AG20443 (cell line): ENCODE measurements around the gene LCNL1.

ENCODE experiments used
- DNase-seq: peaks from one replicate; pipeline ENCODE4 v3.0.0; 2012; ENCODE audit warnings: low spot score, mixed read lengths

LCNL1 gene

GRCh38 chr9:136977223-136977622 is 5.6 kb upstream of the LCNL1 start, which contains the start of gene PTGDS:
Gene PTGDS (plus strand): TSS chr9:136977504. CDS start chr9:136977579, 75 bp downstream.
- peak; percentile 65 for DNase-seq

GRCh38 chr9:136977649-136978072 is 5.1 kb upstream of the LCNL1 start:
- no peak for DNase-seq

GRCh38 chr9:136978073-136978864 is 4.5 kb upstream of the LCNL1 start:
- peak; percentile 98 for DNase-seq

GRCh38 chr9:136978865-136979544 is 3.8 kb upstream of the LCNL1 start:
- no peak for DNase-seq

- DNase-seq = no peak
Observed at GRCh38 chr9:136979769-136980587, 2.8 kb upstream of the LCNL1 start.

- DNase-seq = no peak
Observed at GRCh38 chr9:136980669-136981478, 1.9 kb upstream of the LCNL1 start.

- DNase-seq = no peak
Observed at GRCh38 chr9:136981588-136982231, 1.1 kb upstream of the LCNL1 start.

GRCh38 chr9:136983167-136983566 is 374 bp downstream of the LCNL1 start:
- DNase-seq = no peak

- DNase-seq = no peak
Observed at GRCh38 chr9:136983656-136984314, 992 bp downstream of the LCNL1 start.

GRCh38 chr9:136984464-136985026 is 1.8 kb downstream of the LCNL1 start:
- no peak for DNase-seq

GRCh38 chr9:136985027-136985602 is 2.3 kb downstream of the LCNL1 start:
- DNase-seq = no peak

GRCh38 chr9:136985853-136986252 is 3.1 kb downstream of the LCNL1 start:
- DNase-seq = no peak

GRCh38 chr9:136988872-136989271 is 6.1 kb downstream of the LCNL1 start:
- no peak for DNase-seq

GRCh38 chr9:136990242-136990911 is 7.6 kb downstream of the LCNL1 start:
- no peak for DNase-seq

GRCh38 chr9:136991993-136992818 is 9.4 kb downstream of the LCNL1 start, which contains the start of gene PAXX:
Gene PAXX (plus strand): TSS chr9:136992422. CDS start chr9:136992444, 22 bp downstream.
- DNase-seq = peak; percentile 98

- DNase-seq = no peak
Observed at GRCh38 chr9:136992819-136993369, 10.1 kb downstream of the LCNL1 start.

GRCh38 chr9:136994180-136994887 is 11.5 kb downstream of the LCNL1 start:
- DNase-seq = no peak
